ENCODE results near the gene CNTN4. TPM values are rescaled to one million over a fixed set of nuclear protein-coding genes. Genes with fewer than 3 reads are reported as not detected.

The CNTN4 gene
- total and polyA plus RNA-seq, 10 donors: 0.20 to 4.3 (median 1.5) TPM

DNA sequence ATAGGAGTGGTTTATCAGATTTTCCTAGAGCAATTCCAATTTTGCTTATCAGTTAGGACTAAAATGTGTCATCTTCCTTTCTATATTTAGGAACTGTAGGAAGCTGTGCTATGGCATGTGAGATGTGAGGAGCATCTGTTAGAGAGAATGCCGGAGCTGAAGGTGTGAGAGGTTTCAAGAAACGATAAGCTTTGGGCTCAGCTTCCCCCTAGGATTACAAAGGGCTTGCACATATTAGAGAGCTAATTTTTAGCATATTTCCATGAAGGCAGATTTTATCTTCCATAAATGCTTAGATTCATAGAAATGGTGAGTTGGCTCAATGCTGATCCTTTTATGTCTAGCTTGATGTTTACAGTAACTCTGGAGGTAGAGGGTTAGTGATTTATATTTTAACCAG, 120.2 kb downstream of the CNTN4 start:
- H3K36me3 ChIP-seq: no peaks in the 10 kb centered on the region
- no peak for DNase-seq
- WGBS, 5 donors: 33 to 84% (median 77%) methylated on average over 2 of the region's 2 CpGs
- no peak overlapping the region for H3K27ac ChIP-seq
- no peak overlapping the region for H3K4me3 ChIP-seq
- TF ChIP-seq POLR2A (IDR thresholded peaks at IDR 0.05): no peak
- no peak for TF ChIP-seq CTCF (IDR thresholded peaks at IDR 0.05 in 8 of 11, conservative IDR thresholded peaks at IDR 0.05 in 3 of 11)
- TF ChIP-seq POLR2AphosphoS5 (IDR thresholded peaks at IDR 0.05): no peak
- peaks cover 0 to 7% (median 0%) of the 10 kb centered on the region in 8 donors for H3K9me3 ChIP-seq
- no peaks in the 10 kb centered on the region for H3K27me3 ChIP-seq (replicated peaks in 1 of 7)
- H3K4me1 ChIP-seq: no peaks in the 10 kb centered on the region
- intact Hi-C loops (cut with DNase I; ENCODE audit: low total_unique reads): no loop called here

DNA sequence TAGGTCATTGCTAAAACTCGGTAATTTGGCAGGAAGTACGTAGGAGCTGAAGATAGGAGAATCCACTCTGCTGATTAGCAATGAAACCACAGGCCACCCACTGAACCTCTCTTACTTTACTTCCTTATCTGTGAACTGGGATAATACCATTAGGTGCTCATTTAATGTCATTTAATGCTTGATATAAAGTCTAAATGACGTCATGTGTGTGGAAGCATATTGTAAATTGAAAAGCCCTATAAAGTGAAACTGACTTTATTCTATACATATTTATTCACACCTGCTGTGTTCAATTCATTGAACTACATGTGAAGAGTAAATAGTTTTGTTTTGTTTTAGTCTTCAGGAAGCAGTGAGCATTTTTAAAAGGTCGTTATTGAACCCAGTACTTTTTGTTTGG, 137.5 kb downstream of the CNTN4 start:
- H3K27me3 ChIP-seq (replicated peaks in 1 of 7): no peaks in the 10 kb centered on the region
- no peak for TF ChIP-seq POLR2A (IDR thresholded peaks at IDR 0.05)
- no peak for TF ChIP-seq CTCF (IDR thresholded peaks at IDR 0.05 in 8 of 11, conservative IDR thresholded peaks at IDR 0.05 in 3 of 11)
- no peak for TF ChIP-seq POLR2AphosphoS5 (IDR thresholded peaks at IDR 0.05)
- intact Hi-C loops (cut with DNase I; ENCODE audit: low total_unique reads): no loop called here
- H3K27ac ChIP-seq: no peak overlapping the region
- H3K4me1 ChIP-seq: no peaks in the 10 kb centered on the region
- H3K36me3 ChIP-seq: no peaks in the 10 kb centered on the region
- H3K4me3 ChIP-seq: no peak overlapping the region
- WGBS, 5 donors: 66 to 76% (median 73%) methylated on average over 4 of the region's 4 CpGs
- DNase-seq: no peak
- no peaks in the 10 kb centered on the region for H3K9me3 ChIP-seq

- Histone ChIP-seq H3K36me3 (no peaks in the 10 kb centered on the region), H3K4me1 (no peaks in the 10 kb centered on the region), H3K4me3 (no peak overlapping the region), H3K27me3 (replicated peaks in 1 of 7) (no peaks in the 10 kb centered on the region), H3K27ac (no peak overlapping the region), H3K9me3 (no peaks in the 10 kb centered on the region)
- DNase-seq: no peak
- intact Hi-C loops (cut with DNase I; ENCODE audit: low total_unique reads): no loop called here
- TF ChIP-seq POLR2A (IDR thresholded peaks at IDR 0.05): no peak
Measured at GRCh38 chr3:2244137-2244536, 145.5 kb downstream of the CNTN4 start.

- Histone ChIP-seq H3K4me1 (no peaks in the 10 kb centered on the region), H3K27ac (no peak overlapping the region), H3K4me3 (no peak overlapping the region), H3K36me3 (no peaks in the 10 kb centered on the region), H3K27me3 (replicated peaks in 1 of 7) (no peaks in the 10 kb centered on the region), H3K9me3 (no peaks in the 10 kb centered on the region)
- TF ChIP-seq POLR2AphosphoS5 (IDR thresholded peaks at IDR 0.05) (no peak), CTCF (IDR thresholded peaks at IDR 0.05 in 8 of 11, conservative IDR thresholded peaks at IDR 0.05 in 3 of 11) (no peak), POLR2A (IDR thresholded peaks at IDR 0.05) (no peak)
- 79 to 87% (median 81%) methylated on average over 6 of the region's 6 CpGs for WGBS, 5 donors
- intact Hi-C loops (cut with DNase I; ENCODE audit: low total_unique reads): no loop called here
- DNase-seq: no peak
Measured at GRCh38 chr3:2246873-2247648, 148.4 kb downstream of the CNTN4 start.

Measured in spleen (tissue), 11 donors.